Liver (tissue), 9 donors: ENCODE data around the gene FUT2. TPM values are rescaled to one million over a fixed set of nuclear protein-coding genes. Genes with fewer than 3 reads are reported as not detected.

Experiments used
- DNase-seq: peaks from one replicate; pipeline ENCODE4 v3.0.0-alpha.2; 2017; ENCODE audit warnings: low spot score
- H3K27ac ChIP-seq, 2 donors: one replicate each; pipeline ENCODE4 v1.7.0; 2013; ENCODE audit warnings: inconsistent platforms in 2 of 2, low read length in 2 of 2, control low read depth in 1 of 2, low read depth in 1 of 2, mild to moderate bottlenecking in 1 of 2
- H3K27me3 ChIP-seq, 4 donors: one replicate each; pipeline versions ENCODE4 v1.6.1 to v1.7.0; 2013; ENCODE audit warnings: low read length in 3 of 4, inconsistent platforms in 1 of 4, mild to moderate bottlenecking in 1 of 4, moderate library complexity in 1 of 4; ENCODE audit not compliant: control insufficient read depth in 4 of 4, insufficient read depth in 4 of 4
- H3K36me3 ChIP-seq, 4 donors: one replicate each; pipeline versions ENCODE4 v1.6.1 to v1.7.0; 2013; ENCODE audit warnings: low read length in 3 of 4, mild to moderate bottlenecking in 3 of 4, low read depth in 1 of 4, moderate library complexity in 1 of 4; ENCODE audit not compliant: control insufficient read depth in 4 of 4, insufficient read depth in 3 of 4
- H3K4me1 ChIP-seq, 4 donors: one replicate each; pipeline versions ENCODE4 v1.6.1 to v1.7.0; 2013; ENCODE audit warnings: low read length in 3 of 4, mild to moderate bottlenecking in 3 of 4, moderate library complexity in 1 of 4; ENCODE audit not compliant: control insufficient read depth in 4 of 4, insufficient read depth in 4 of 4
- H3K4me3 ChIP-seq, 3 donors: one replicate each; pipeline versions ENCODE4 v1.6.1 to v1.7.0; 2013; ENCODE audit warnings: low read length in 3 of 3, control low read depth in 1 of 3, low read depth in 1 of 3, mild to moderate bottlenecking in 1 of 3
- H3K9ac ChIP-seq, 2 donors: one replicate each; pipeline ENCODE4 v1.7.0; 2013; ENCODE audit warnings: low read length in 2 of 2, mild to moderate bottlenecking in 2 of 2, moderate library complexity in 2 of 2, control low read depth in 1 of 2, low read depth in 1 of 2
- H3K9me3 ChIP-seq, 4 donors: one replicate each; pipeline versions ENCODE4 v1.6.1 to v1.7.0; 2013; ENCODE audit warnings: low read length in 3 of 4; ENCODE audit not compliant: control insufficient read depth in 4 of 4
- EGR1 ChIP-seq, 2 donors: IDR thresholded peaks; 2 replicates each; pipeline ENCODE4 v1.6.1; 2016 to 2018; ENCODE audit warnings: antibody characterized with exemption in 2 of 2, low read depth in 2 of 2
- FOXA1 ChIP-seq: IDR thresholded peaks from 2 replicates; pipeline ENCODE4 v1.6.1; 2016; ENCODE audit warnings: antibody characterized with exemption
- FOXA2 ChIP-seq: IDR thresholded peaks from 2 replicates; pipeline ENCODE4 v1.6.1; 2016; ENCODE audit warnings: antibody characterized with exemption
- GABPA ChIP-seq, 2 donors: IDR thresholded peaks in 1 of 2; conservative IDR thresholded peaks in 1 of 2; 2 replicates each; pipeline ENCODE4 v1.6.1; 2016; ENCODE audit warnings: antibody characterized with exemption in 2 of 2, mild to moderate bottlenecking in 1 of 2, moderate library complexity in 1 of 2
- HNF4A ChIP-seq, 2 donors: conservative IDR thresholded peaks; 2 replicates each; pipeline ENCODE4 v1.6.1; 2016; ENCODE audit warnings: antibody characterized with exemption in 2 of 2, mild to moderate bottlenecking in 2 of 2
- HNF4G ChIP-seq: IDR thresholded peaks from 2 replicates; pipeline ENCODE4 v1.6.1; 2016; ENCODE audit warnings: antibody characterized with exemption
- JUND ChIP-seq, 2 donors: IDR thresholded peaks; 2 replicates each; pipeline ENCODE4 v1.6.1; 2016; ENCODE audit warnings: antibody characterized with exemption in 2 of 2
- NR2F2 ChIP-seq: IDR thresholded peaks from 2 replicates; pipeline ENCODE4 v1.6.1; 2016; ENCODE audit warnings: antibody characterized with exemption
- RAD21 ChIP-seq, 2 donors: IDR thresholded peaks; 2 replicates each; pipeline ENCODE4 v1.6.1; 2016; ENCODE audit warnings: antibody characterized with exemption in 2 of 2, mild to moderate bottlenecking in 2 of 2
- RXRA ChIP-seq, 2 donors: IDR thresholded peaks; 2 replicates each; pipeline ENCODE4 v1.6.1; 2017 to 2018; ENCODE audit warnings: antibody characterized with exemption in 2 of 2, mild to moderate bottlenecking in 1 of 2
- SP1 ChIP-seq: IDR thresholded peaks from 2 replicates; pipeline ENCODE4 v1.6.1; 2018; ENCODE audit warnings: antibody characterized with exemption, mild to moderate bottlenecking
- TAF1 ChIP-seq: conservative IDR thresholded peaks from 2 replicates; pipeline ENCODE4 v1.6.1; 2016; ENCODE audit warnings: antibody characterized with exemption, mild to moderate bottlenecking
- YY1 ChIP-seq: IDR thresholded peaks from 2 replicates; pipeline ENCODE4 v1.6.1; 2016; ENCODE audit warnings: antibody characterized with exemption, mild to moderate bottlenecking
- WGBS: extraction: QIAGEN DNeasy Blood & Tissue Kit; methylation state at CpG from one replicate; pipeline ENCODE4 v1.1.7; 2013; 5-methylcytosine and 5-hydroxymethylcytosine counted together
- polyA plus RNA-seq, 2 donors: library from polyadenylated mRNA; stranded (reverse) in 1 of 2; unstranded in 1 of 2; fragments of 200-250 nt in 1 of 2; fragments of >200 nt in 1 of 2; fragmentation: Nextera tagmentation in 1 of 2; extraction: Ambion mirVana in 1 of 2; gene quantifications; one replicate each; pipeline versions ENCODE4 v1.2.1 to v1.2.3, GENCODE V29; 2013 to 2015
- total RNA-seq, 2 donors: library from RNA; depleted of rRNA; stranded (reverse); fragments of >200 nt; gene quantifications; one replicate each; pipeline ENCODE4 v1.2.3, GENCODE V29; 2014
- TF ChIP-seq, protein P1 (sequence below): fragments of 150-350 bp; IDR thresholded peaks from 2 replicates; pipeline ENCODE4 v1.5.1; 2017; ENCODE audit warnings: improper control_type of control experiment, low read depth, low read length; ENCODE audit not compliant: missing input control
- TF ChIP-seq, protein P2 (sequence below): IDR thresholded peaks from 2 replicates; pipeline ENCODE4 v1.6.1; 2016; ENCODE audit warnings: antibody characterized with exemption, mild to moderate bottlenecking
- TF ChIP-seq, protein P3 (sequence below): IDR thresholded peaks from 2 replicates; pipeline ENCODE4 v1.6.1; 2016; ENCODE audit warnings: antibody characterized with exemption
- TF ChIP-seq, protein P4 (sequence below): IDR thresholded peaks from 2 replicates; pipeline ENCODE4 v1.6.1; 2016; ENCODE audit warnings: antibody characterized with exemption
- donor health status: healthy.
- donor health status: healthy.
- donor health status: healthy.
- donor health status: healthy.
- donor health status: healthy.

FUT2 gene
- total and polyA plus RNA-seq, 4 donors, result 0.02 to 0.38 (median 0.05) TPM; not detected in 1

DNA sequence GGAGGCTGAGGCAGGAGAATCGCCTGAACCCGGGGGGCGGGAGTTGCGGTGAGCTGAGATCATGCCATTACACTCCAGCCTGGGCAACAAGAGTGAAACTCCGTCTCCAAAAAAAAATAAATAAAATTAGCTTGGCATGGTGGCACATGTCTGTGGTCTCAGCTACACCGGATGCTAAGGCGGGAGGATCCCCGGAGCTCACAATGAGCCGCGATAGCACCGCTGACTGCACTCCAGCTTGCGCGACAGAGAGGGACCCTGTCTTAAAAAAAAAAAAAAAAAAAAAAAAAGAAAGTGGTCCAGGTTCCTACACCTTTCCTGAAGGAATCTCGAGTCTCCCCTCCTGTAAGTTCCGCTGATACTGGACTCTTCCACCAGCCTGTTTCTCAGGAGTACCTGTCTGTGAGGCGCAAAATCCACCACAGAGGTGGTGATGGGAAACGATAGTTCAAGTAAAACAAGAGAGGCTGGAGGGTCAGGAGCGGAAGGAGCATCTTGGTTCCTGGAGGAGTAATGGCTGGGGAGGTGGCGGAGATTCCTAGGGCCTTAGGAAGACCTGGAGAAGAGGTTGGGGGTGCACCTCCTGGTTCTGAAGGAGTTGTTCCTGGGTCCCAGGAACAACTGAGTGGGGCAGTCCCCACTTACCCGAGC is 56.2 kb downstream of the FUT2 start:
- Histone ChIP-seq H3K27me3 (no peaks in the 10 kb centered on the region), H3K27ac (peak overlapping the region; percentile 4 to 38), H3K4me3 (peak overlapping the region in 2 of 3 donors; percentile 5 to 26), H3K9me3 (no peaks in the 10 kb centered on the region), H3K4me1 (peaks cover 5 to 22% (median 15%) of the 10 kb centered on the region in 4 donors), H3K9ac (peak overlapping the region; percentile 34 to 41), H3K36me3 (no peaks in the 10 kb centered on the region)
- DNase-seq, result no peak
- TF ChIP-seq, protein P1, sequence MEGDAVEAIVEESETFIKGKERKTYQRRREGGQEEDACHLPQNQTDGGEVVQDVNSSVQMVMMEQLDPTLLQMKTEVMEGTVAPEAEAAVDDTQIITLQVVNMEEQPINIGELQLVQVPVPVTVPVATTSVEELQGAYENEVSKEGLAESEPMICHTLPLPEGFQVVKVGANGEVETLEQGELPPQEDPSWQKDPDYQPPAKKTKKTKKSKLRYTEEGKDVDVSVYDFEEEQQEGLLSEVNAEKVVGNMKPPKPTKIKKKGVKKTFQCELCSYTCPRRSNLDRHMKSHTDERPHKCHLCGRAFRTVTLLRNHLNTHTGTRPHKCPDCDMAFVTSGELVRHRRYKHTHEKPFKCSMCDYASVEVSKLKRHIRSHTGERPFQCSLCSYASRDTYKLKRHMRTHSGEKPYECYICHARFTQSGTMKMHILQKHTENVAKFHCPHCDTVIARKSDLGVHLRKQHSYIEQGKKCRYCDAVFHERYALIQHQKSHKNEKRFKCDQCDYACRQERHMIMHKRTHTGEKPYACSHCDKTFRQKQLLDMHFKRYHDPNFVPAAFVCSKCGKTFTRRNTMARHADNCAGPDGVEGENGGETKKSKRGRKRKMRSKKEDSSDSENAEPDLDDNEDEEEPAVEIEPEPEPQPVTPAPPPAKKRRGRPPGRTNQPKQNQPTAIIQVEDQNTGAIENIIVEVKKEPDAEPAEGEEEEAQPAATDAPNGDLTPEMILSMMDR, result no peak
- TF ChIP-seq SP1 (no peak), GABPA (IDR thresholded peaks at IDR 0.05 in 1 of 2, conservative IDR thresholded peaks at IDR 0.05 in 1 of 2) (no peak), HNF4A (conservative IDR thresholded peaks at IDR 0.05) (no peak), EGR1 (IDR thresholded peaks at IDR 0.05; ENCODE audit: low read depth in 2 of 2) (no peak), JUND (IDR thresholded peaks at IDR 0.05) (no peak), YY1 (no peak), NR2F2 (no peak), RXRA (IDR thresholded peaks at IDR 0.05) (no peak), RAD21 (IDR thresholded peaks at IDR 0.05) (no peak), TAF1 (no peak), FOXA1 (no peak), FOXA2 (no peak), HNF4G (no peak)
- TF ChIP-seq, protein P2, sequence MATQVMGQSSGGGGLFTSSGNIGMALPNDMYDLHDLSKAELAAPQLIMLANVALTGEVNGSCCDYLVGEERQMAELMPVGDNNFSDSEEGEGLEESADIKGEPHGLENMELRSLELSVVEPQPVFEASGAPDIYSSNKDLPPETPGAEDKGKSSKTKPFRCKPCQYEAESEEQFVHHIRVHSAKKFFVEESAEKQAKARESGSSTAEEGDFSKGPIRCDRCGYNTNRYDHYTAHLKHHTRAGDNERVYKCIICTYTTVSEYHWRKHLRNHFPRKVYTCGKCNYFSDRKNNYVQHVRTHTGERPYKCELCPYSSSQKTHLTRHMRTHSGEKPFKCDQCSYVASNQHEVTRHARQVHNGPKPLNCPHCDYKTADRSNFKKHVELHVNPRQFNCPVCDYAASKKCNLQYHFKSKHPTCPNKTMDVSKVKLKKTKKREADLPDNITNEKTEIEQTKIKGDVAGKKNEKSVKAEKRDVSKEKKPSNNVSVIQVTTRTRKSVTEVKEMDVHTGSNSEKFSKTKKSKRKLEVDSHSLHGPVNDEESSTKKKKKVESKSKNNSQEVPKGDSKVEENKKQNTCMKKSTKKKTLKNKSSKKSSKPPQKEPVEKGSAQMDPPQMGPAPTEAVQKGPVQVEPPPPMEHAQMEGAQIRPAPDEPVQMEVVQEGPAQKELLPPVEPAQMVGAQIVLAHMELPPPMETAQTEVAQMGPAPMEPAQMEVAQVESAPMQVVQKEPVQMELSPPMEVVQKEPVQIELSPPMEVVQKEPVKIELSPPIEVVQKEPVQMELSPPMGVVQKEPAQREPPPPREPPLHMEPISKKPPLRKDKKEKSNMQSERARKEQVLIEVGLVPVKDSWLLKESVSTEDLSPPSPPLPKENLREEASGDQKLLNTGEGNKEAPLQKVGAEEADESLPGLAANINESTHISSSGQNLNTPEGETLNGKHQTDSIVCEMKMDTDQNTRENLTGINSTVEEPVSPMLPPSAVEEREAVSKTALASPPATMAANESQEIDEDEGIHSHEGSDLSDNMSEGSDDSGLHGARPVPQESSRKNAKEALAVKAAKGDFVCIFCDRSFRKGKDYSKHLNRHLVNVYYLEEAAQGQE, result no peak
- TF ChIP-seq, protein P3, sequence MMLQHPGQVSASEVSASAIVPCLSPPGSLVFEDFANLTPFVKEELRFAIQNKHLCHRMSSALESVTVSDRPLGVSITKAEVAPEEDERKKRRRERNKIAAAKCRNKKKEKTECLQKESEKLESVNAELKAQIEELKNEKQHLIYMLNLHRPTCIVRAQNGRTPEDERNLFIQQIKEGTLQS, result no peak
- TF ChIP-seq, protein P4, sequence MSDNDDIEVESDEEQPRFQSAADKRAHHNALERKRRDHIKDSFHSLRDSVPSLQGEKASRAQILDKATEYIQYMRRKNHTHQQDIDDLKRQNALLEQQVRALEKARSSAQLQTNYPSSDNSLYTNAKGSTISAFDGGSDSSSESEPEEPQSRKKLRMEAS, result no peak
- 42% methylated on average over 20 of the region's 20 CpGs for WGBS
